GM19238 (cell line): Measurements from ENCODE around the gene SP140.
"Not testable (repeated sequence)": the region's sequence is repeated elsewhere in the genome, so short reads cannot be mapped to it uniquely, and the experiment has no call there.

Experiments used
- DNase-seq: peaks from one replicate; pipeline ENCODE4 v3.0.0; 2011; ENCODE audit warnings: low spot score; ENCODE audit not compliant: insufficient read length

Gene SP140

DNA sequence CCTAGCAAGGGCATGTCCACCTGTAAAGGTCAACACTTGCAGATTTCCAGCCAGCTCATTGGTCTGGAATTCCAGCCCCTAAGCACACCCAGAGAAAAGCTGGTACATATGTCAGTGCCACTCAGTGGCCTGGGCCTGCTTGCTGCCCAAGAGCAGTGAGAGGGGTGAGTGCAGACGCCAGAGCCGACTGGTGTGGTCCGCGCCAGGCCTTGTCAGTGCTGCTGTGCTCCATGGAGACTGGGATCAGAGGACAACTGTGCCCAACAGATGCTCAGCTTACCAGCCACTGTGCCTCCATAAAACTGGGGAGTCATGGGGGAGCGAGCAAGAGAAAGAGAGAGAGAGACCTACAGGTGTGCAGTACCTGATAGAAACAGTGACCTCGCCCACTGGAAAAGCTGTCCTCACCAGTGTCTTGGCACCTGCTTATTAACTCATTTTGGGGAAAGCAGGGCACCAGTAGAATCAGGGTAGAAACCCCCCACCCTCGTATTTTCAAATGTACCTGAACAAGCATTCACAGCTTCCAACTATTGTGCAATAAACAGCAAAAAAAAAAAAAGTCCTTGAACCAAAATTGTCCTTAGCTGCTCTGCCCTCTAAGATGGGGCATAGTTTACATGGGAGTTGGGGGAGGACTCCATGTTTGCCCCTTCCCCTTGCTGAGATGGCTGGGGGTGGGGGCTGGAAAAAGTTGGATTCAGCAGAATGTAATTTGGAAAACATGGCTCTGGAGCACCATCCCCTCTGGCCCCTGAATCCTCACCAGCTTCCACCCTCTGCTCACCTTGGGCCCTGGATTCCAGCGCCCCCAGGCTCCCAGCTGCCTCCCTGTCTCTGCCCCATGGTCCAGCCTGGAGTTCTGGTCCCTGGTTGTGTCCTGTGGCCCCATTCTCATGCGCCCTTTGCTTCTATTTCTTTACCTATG, 100.0 kb downstream of the SP140 start:
- DNase-seq = no peak

DNA sequence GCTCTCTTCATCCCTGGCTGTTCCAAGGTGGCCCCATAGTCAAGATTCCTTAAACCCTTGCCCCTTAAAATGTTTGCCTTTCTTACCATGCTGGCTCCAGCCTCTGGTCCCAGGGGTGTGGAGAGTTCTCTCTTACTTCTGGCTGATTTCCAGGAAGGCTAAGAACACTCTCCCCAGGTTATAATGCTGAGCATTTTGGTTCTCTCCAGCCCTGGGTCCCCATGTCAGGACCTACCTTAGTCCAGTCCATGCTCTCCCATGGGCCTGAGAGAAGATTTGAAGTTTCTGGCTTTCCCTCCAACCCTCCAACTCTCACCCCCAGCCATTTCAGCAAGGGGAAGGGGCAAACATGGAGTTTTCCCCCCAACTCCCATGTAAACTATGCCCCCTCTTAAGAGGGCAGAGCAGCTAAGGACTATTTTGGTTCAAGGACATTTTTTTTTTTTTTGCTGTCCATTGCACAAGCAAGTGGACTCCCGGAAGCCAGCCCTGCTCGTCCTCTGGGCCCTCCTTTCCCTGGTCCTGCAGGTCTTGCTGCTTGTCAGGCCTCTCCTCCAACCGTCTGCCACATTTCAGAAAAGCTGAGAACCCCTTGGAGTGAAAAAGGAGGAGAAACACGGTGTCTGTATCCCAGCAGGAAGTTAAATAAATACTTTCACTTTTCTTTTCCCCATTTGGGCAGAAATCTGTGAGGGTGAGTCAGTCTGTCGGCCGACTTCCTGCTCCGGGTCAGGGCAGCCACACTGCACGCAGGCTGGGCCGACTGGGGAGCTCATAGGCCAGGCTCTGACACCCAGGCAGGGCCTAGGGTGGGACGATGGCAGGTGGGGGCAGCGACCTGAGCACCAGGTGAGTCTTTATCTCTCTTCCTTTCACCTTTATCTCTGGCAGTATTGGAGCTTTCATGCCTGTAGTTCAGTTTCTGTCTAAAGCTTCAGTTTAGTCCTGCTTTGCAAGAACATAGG, 101.2 kb downstream of the SP140 start, which contains the start of gene SP140L:
SP140L (plus strand) TSS at position 741 of the 965 bp plus-strand sequence; CDS start at position 818, 77 bp downstream.
- peak; percentile 72 for DNase-seq

DNA sequence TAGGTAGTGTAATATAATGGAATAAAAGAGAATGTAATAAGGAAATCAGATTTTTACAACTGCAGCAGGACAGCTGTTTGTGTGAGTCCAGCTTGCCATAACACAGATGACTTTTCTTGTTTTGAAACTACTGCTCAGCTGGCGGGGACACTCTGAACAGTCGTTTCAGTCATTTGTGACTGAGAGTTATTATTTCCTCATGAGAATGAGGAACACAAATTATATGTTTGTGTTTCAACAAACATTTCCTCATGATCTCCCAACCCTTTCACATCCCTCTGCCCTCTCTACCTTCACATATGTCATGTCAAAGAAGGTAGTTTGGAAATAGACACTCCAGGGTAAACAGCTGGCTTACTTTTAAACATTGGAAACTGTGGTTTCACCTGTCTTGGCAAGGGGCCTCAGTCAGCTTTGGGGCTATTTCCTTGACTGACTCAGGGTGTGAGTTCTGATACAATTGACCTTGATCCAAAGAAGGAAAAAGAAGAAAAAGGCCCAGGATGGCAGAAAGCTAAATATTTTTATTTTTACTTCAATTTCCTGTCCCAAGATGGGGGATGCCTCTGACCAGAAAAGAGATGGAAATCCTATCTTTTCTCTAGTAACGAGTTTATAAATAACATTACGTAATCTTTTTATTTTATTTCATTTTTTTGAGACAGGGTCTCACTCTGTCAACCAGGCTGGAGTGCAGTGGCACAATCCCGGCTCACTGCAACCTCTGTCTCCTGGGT, 102.0 kb downstream of the SP140 start:
- DNase-seq = no peak

DNA sequence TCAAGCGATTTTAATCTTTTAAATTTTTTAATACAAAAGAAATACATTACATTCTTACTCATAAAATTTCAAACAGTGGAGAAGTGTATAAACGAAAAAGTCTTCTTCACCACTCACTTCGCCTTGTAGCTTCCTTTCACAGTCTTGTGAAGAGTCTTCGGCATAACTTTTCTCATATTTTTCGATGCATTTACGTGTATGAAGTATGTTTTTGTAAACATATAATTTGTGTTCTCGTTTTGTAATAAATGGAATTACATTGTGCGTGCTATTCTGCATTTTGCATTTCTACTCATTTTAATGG, 102.6 kb downstream of the SP140 start:
- DNase-seq = no peak

DNA sequence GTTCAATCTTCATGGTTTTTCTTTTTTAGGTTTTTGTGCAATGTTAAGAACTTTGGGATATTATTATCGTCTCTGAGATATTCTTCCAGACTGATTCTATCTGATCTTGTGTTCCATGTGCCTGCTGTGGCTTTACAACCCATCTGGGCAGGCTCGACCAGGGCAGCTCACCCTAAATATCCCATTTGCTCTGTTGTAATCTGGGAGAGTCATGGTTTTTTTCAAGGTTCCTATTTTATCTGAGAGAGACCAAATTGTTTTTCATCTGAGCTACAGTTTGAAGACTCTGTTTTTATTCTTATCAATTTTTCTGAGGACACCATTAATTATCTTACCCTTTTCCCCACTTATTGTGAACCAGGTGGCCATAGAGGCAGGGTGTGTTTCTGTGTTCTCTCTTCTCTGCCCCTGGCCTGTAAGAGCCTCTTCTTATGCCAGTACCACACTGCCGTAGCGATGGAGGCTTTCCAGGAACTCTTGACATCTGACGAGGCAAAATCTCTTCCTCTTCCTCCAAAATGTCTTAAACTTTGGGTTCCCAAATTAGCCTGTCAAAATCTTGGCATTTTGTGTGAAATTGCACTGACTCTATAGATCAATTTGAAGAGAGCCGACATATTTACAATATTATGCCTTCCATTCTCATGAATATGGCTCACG, 104.5 kb downstream of the SP140 start:
- no peak for DNase-seq

DNA sequence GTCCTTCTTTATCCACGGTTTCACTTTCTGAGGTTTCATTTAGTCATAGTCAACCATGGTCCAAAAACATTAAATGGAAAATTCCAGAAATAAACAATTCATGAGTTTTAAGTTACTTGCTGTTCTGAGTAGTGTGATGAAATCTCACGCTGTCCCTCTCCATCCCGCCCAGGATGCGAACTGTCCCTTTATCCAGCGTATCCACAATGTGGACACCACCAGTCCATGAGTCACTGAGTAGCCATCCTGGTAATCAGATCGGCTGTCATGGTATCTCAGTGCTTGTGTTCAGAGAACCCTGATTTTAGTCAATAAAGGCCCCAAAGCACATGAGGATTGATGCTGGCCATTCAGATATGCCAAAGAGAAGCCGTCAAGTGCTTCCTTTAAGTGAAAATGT, 105.2 kb downstream of the SP140 start:
- no peak for DNase-seq

DNA sequence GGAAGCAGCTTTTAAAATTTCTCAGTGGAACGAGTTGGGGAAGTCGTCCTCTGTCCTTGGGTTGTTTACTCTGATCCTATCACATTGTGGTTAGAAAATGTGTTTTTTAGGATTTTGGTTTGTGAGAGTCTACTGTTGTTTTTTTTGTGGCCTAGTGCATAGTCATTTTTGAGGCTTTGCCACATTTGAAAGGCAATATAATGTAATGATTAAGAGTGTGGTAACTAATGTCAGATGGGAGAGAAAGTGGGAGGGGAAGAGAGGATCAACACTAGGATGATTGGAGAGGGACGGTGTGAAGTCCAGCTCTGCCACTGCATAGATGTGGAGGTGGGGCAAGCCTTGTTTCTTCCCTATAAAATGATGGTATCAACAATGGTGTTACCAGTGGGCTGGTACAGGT, 109.9 kb downstream of the SP140 start:
- DNase-seq = no peak

DNA sequence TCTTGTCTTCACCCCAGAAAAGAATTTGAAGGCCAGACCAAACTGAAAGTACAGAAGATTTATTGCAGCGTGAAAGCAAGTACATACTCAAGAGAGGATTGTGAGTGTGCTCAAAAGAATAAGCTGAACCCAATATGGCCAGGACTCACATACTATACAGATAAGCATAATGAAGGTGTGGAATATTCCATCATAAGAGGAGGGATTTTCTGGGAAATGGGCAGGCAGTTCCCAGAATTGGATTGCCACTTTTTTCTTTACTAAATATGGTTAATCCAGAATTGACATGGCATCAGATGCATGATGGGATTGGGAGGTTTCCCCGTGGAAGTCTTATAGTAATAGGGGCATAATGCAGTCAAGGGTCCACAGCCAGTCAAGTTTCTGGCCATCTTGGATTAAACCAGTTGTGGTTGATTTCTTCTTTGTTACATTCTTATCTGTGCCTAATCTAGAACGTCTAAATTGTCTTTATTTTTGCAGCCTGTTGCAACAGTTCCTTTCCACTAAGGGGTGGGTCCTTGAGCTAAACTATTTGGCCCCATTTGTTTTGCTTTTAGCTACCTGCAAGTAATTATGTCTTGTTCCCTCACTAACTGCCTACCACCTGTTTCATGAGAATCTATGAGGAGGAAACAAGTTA, 110.4 kb downstream of the SP140 start:
- no peak for DNase-seq

DNA sequence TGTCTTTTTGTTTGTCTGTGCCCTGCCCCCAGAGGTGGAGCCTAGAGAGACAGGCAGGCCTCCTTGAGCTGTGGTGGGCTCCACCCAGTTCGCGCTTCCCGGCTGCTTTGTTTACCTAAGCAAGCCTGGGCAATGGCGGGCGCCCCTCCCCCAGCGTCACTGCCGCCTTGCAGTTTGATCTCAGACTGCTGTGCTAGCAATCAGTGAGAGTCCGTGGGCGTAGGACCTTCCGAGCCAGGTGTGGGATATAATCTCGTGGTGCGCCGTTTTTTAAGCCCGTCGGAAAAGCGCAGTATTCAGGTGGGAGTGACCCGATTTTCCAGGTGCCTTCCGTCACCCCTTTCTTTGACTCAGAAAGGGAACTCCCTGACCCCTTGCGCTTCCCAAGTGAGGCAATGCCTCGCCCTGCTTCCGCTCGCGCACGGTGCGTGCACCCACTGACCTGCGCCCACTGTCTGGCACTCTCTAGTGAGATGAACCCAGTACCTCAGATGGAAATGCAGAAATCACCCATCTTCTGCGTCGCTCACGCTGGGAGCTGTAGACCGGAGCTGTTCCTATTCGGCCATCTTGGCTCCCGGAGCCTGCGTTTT, 116.5 kb downstream of the SP140 start:
- DNase-seq = not testable (repeated sequence)

DNA sequence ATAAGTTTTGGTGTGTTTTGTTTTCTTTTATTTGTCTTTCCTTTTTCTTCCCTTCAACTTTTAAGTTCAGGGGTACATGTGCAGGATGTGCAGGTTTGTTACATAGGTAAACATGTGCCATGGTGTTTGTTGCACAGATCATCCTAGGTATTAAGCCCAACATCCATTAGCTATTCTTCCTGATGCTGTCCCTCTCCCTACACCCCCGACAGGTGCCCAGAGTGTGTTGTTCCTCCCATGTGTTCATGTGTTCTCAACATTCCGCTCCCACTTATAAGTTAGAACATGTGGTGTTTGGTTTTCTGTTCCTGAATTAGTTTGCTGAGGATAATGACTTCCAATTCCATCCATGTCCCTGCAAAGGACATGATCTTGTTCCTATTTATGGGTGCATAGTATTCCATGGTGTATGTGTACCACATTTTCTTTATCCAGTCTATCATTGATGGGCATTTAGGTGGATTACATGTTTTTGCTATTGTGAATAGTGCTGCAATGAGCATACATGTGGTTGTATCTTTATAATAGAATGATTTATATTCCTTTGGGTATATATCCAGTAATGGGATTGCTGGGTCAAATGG, 117.6 kb downstream of the SP140 start:
- DNase-seq = not testable (repeated sequence)

DNA sequence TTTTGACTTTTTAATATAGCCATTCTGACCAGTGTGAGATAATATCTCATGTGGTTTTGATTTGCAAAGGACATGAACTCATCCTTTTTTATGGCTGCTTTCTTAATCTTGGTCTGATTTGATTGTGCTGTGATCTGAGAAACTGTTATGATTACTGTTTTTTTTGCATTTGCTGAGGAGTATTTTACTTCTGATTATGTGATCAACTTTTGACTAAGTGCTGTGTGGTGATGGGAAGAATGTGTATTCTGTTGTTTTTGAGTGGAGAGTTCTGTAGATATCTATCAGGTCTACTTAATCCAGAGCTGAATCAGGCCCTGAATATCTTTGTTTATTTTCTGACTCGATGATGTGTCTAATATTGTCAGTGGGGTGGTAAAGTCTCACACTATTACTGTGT, 118.2 kb downstream of the SP140 start:
- DNase-seq = no peak

DNA sequence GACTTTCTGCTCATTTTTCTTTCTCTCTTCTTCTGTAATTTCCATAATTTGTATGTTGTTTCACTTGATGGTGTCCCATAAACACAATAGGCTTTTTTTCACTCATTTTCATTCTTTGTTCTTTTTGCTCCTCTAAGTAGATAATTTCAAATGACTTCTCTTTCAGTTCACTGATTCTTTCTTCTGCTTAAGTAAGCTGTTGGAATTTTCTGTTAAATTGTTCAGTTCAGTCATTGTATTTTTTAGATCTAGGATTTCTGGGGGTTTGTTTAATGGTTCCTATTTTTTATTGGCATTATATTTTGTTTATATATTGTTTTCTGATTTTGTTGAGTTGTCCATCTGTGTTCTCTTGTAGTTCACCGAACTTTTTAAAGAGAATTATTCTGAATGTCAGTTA, 120.9 kb downstream of the SP140 start:
- no peak for DNase-seq

DNA sequence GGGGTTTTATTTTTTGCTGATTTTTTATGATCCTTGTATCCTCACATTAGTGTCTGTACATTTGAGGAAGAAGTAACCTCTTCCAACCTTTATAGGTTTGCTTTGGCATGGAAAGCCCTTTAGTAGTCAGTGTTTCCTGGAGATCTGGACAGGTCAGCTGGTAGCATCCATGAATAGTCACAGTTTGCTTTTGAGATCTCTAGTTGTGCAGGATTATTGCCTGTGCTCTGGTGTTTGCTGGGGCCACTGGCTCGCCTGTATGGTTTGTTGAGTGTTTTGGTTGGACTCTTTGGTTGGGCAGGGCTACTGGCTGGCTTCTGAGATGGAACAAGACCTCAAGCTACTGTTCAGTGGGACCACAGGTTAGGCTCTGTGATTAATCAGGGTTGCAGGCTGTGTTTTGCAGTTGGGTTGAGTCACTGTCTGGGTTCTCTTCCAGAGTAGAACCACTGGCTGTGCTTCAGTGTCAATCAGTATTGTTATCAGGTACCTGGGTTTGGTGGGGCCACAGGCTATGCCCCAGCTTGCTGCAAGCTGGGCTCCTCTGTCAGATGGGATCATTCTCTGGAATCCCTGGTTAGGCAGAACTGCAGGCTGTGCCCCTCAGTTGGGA, 121.5 kb downstream of the SP140 start:
- no peak for DNase-seq

DNA sequence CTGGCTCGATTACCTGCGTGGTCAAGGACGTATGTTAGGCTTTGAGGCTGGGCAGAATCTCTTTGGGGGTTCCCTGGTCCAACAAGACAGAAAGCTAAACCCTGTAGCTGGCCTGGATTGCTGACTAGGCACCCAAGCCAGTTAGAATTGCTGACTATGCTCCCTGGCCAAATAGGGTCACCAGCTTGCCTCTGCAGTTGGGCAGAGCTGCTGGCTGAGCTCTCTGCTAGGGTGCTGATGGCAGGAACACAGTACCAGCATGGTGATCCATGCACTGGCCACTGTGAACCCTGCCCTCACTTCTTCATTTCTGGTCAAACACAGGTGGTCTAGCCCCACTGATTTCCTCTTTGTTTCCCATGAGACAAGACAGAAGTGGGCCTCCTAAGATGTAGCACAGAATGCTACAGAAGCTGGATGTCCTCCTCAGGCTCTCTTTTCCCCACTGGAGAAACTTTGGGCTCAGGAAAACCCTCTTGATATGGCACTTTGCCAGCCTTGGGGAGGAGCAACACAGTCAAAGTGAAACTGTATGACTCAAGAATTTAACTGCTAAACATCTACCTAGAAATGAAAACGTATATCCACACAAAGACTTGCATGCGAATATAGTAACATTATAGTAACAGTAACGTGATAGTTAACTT, 122.2 kb downstream of the SP140 start:
- DNase-seq = no peak

DNA sequence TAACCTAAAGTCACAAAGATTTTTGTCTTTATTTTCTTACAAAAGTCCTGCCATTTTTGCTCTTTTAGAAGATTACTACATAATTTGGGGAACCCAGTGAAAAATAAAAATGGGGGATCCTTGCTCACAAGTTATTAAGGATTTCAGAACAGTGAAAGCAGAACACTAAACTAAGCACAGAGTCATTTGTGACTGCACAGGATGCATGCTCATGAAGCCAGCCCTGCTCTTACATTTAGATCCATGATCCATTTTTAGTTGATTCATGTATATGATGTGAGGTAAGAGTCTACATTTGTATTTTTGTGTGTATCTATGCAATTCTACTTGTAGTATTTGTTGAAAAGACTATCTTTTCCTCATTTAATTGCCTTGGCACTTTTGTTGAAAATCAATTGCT, 123.3 kb downstream of the SP140 start:
- no peak for DNase-seq

DNA sequence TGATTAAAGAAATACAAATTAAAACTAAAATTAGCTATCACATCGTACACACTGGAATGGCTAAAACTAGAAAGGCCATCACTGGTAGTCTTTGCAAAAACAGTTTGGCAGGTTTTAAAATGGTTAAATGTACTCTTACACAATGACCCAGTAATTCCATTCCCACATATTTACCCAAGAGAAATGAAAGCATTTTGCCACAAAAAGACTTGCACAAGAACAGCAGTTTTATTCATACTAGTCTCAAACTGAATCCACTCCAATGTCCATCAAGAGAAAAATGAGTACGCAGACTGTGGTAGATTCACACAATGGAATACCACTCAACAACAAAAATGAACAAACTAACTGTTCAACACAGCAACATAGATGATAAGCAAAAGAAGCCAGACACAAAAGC, 130.5 kb downstream of the SP140 start:
- no peak for DNase-seq

DNA sequence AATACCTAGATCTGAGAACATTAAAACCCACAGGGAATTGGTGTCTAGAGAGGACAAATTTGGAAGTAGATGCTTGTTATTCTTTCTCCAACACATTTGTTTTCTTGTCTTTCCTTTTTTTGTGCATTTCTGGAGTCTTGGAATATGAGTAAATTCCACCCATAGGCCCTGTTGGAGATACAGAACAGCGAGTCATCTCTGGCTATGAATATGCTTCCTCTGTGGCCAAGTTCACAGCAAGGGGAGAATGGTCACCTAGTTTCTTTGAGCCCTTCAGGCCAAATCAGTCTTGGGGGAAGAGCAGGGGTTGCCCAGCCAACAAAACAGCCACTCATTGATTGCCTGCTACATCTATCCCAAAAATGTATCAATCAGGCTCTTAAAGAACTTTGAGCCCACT, 132.8 kb downstream of the SP140 start:
- DNase-seq = no peak

DNA sequence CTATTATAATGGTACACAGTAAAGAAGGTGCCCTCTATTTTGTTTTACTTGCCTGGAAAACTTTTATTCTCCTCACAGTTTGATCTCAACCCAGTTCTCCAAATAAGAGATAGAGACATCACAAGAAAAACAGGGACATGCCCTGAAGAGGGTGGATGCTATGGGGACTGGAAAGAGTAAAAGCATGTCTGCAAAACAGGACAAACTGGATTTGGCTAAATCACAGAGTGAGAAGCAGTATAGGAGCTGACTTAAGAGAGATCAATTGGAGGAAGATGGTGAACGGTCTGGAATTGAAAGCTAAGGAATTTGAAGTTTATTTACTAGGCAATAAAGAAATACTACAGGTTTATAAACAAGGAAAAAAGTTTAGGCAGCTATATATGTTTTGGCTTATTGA, 134.5 kb downstream of the SP140 start:
- DNase-seq = no peak
